ENCODE results near the gene ATL1.

- TF ChIP-seq, protein P1, sequence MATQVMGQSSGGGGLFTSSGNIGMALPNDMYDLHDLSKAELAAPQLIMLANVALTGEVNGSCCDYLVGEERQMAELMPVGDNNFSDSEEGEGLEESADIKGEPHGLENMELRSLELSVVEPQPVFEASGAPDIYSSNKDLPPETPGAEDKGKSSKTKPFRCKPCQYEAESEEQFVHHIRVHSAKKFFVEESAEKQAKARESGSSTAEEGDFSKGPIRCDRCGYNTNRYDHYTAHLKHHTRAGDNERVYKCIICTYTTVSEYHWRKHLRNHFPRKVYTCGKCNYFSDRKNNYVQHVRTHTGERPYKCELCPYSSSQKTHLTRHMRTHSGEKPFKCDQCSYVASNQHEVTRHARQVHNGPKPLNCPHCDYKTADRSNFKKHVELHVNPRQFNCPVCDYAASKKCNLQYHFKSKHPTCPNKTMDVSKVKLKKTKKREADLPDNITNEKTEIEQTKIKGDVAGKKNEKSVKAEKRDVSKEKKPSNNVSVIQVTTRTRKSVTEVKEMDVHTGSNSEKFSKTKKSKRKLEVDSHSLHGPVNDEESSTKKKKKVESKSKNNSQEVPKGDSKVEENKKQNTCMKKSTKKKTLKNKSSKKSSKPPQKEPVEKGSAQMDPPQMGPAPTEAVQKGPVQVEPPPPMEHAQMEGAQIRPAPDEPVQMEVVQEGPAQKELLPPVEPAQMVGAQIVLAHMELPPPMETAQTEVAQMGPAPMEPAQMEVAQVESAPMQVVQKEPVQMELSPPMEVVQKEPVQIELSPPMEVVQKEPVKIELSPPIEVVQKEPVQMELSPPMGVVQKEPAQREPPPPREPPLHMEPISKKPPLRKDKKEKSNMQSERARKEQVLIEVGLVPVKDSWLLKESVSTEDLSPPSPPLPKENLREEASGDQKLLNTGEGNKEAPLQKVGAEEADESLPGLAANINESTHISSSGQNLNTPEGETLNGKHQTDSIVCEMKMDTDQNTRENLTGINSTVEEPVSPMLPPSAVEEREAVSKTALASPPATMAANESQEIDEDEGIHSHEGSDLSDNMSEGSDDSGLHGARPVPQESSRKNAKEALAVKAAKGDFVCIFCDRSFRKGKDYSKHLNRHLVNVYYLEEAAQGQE (IDR thresholded peaks at IDR 0.05; ENCODE audit: insufficient read depth in 1 of 2, low read depth in 2 of 2, low read length in 1 of 2), result no peak
- peak; percentile 62; the same call in 1 of the 2 replicates for TF ChIP-seq CTCF (IDR thresholded peaks at IDR 0.05)
- no peak for TF ChIP-seq POLR2AphosphoS5 (IDR thresholded peaks at IDR 0.05; ENCODE audit: low read depth, low read length)
- TF ChIP-seq SIN3A (IDR thresholded peaks at IDR 0.05; ENCODE audit: borderline replicate concordance, insufficient read depth, low read depth, low read length), result no peak
Observed at GRCh38 chr14:50599700-50600444, 39.9 kb downstream of the ATL1 start.

All from Panc1 (cell line).